K562 (cell line): ENCODE measurements around the gene KRIT1. TPM values are rescaled to one million over a fixed set of nuclear protein-coding genes. Genes with fewer than 3 reads are reported as not detected.

ENCODE experiments used
- CHD2 ChIP-seq: IDR thresholded peaks from 2 replicates; pipeline ENCODE4 v1.6.1; 2011; ENCODE audit warnings: low read depth, low read length
- ELK3 ChIP-seq: fragments of 450-650 bp; formaldehyde crosslinking; IDR thresholded peaks from 2 replicates; pipeline ENCODE4 v1.4.0; 2020; ENCODE audit warnings: mild to moderate bottlenecking
- EP400 ChIP-seq: fragments of 450-650 bp; IDR thresholded peaks from 2 replicates; pipeline ENCODE4 v1.6.1; 2017; ENCODE audit warnings: antibody characterized with exemption, mild to moderate bottlenecking, moderate library complexity
- ETV1 ChIP-seq: fragments of 450-650 bp; conservative IDR thresholded peaks from 2 replicates; pipeline ENCODE4 v1.6.1; 2016; ENCODE audit warnings: missing genetic modification characterization, control low read depth, low read depth, missing compliant biosample characterization
- HDAC2 ChIP-seq: fragments of 450-650 bp; IDR thresholded peaks from 2 replicates; pipeline ENCODE4 v1.6.1; 2016; ENCODE audit warnings: mild to moderate bottlenecking
- HMG20A ChIP-seq: fragments of 450-650 bp; formaldehyde crosslinking; conservative IDR thresholded peaks from 2 replicates; pipeline ENCODE4 v1.4.0; 2020; ENCODE audit warnings: mild to moderate bottlenecking, mixed read lengths
- LARP7 ChIP-seq: fragments of 450-650 bp; IDR thresholded peaks from 2 replicates; pipeline ENCODE4 v1.6.1; 2016
- MBD1 ChIP-seq: fragments of 250-450 bp; sonication (Bioruptor Pico); IDR thresholded peaks from 2 replicates; pipeline ENCODE4 v1.8.0; 2022; ENCODE audit warnings: inconsistent platforms
- MBD2 ChIP-seq: sonication (generic); IDR thresholded peaks from 2 replicates; pipeline ENCODE4 v1.6.1; 2016; ENCODE audit warnings: low read depth, borderline replicate concordance
- MED1 ChIP-seq: sonication (generic); formaldehyde crosslinking; IDR thresholded peaks from 2 replicates; pipeline ENCODE4 v1.8.1; 2023; ENCODE audit warnings: missing genetic modification reagents, borderline replicate concordance
- NFRKB ChIP-seq: fragments of 450-650 bp; IDR thresholded peaks from 2 replicates; pipeline ENCODE4 v1.6.1; 2016; ENCODE audit warnings: low read depth
- NUFIP1 ChIP-seq: fragments of 450-650 bp; IDR thresholded peaks from 2 replicates; pipeline ENCODE4 v1.6.1; 2018; ENCODE audit not compliant: partially characterized antibody
- PHF20 ChIP-seq: fragments of 450-650 bp; IDR thresholded peaks from 2 replicates; pipeline ENCODE4 v1.6.1; 2018; ENCODE audit not compliant: partially characterized antibody
- PHF21A ChIP-seq: fragments of 450-650 bp; IDR thresholded peaks from 2 replicates; pipeline ENCODE4 v1.6.1; 2017; ENCODE audit warnings: low read depth, borderline replicate concordance
- RBM25 ChIP-seq: fragments of 200-400 bp; formaldehyde crosslinking; IDR thresholded peaks from 2 replicates; pipeline ENCODE4 v1.6.1; 2018; ENCODE audit warnings: low read length, low read depth, moderate library complexity; ENCODE audit not compliant: severe bottlenecking
- RNF2 ChIP-seq: sonication (generic); IDR thresholded peaks from 2 replicates; pipeline ENCODE4 v1.6.1; 2016
- SMAD3 ChIP-seq: fragments of 450-650 bp; formaldehyde crosslinking; conservative IDR thresholded peaks from 2 replicates; pipeline ENCODE4 v1.4.0; 2020; ENCODE audit warnings: mild to moderate bottlenecking
- SPI1 ChIP-seq: IDR thresholded peaks from 2 replicates; pipeline ENCODE4 v1.6.1; 2011; ENCODE audit warnings: low read depth, low read length, control low read depth, borderline replicate concordance
- SRSF3 ChIP-seq: fragments of 200-400 bp; formaldehyde crosslinking; IDR thresholded peaks from 2 replicates; pipeline ENCODE4 v1.6.1; 2016; ENCODE audit warnings: mild to moderate bottlenecking, low read length, moderate library complexity; ENCODE audit not compliant: insufficient read depth
- TAF15 ChIP-seq: fragments of 200-400 bp; formaldehyde crosslinking; IDR thresholded peaks from 2 replicates; pipeline ENCODE4 v1.6.1; 2017; ENCODE audit warnings: mild to moderate bottlenecking, low read depth, low read length, moderate library complexity
- TEAD1 ChIP-seq, 2 experiments: fragments of 450-650 bp in 1 of 2; sonication (generic) in 1 of 2; formaldehyde crosslinking; IDR thresholded peaks; 2 replicates each; pipeline versions ENCODE4 v1.4.0 to v1.8.0; 2020 to 2022; ENCODE audit warnings: mild to moderate bottlenecking in 2 of 2, missing genetic modification reagents in 1 of 2
- ZBTB8A ChIP-seq: fragments of 450-650 bp; IDR thresholded peaks from 2 replicates; pipeline ENCODE4 v1.6.1; 2018; ENCODE audit warnings: mild to moderate bottlenecking, moderate library complexity; ENCODE audit not compliant: partially characterized antibody
- ZFP36 ChIP-seq: fragments of 150-350 bp; IDR thresholded peaks from 2 replicates; pipeline ENCODE4 v1.6.1; 2018; ENCODE audit warnings: low read length, low read depth; ENCODE audit not compliant: partially characterized antibody
- ZNF140 ChIP-seq: fragments of 250-450 bp; sonication (Bioruptor Pico); IDR thresholded peaks from 2 replicates; pipeline ENCODE4 v1.8.0; 2021; ENCODE audit warnings: moderate library complexity, mild to moderate bottlenecking, inconsistent platforms
- polyA plus RNA-seq, 8 experiments: library from polyadenylated mRNA; depleted of rRNA in 4 of 8; stranded (reverse) in 5 of 8; unstranded in 3 of 8; fragments of >200 nt; fragmentation: Nextera tagmentation in 2 of 8; fragmentation: Illumina TruSeq in 1 of 8; extraction: Ambion mirVana in 2 of 8; extraction: Trizol in 1 of 8; gene quantifications; 2 replicates each; pipeline versions ENCODE4 v1.2.1 to v1.2.3, GENCODE V29; 2011 to 2014; ENCODE audit warnings: inconsistent platforms in 1 of 8, missing spikeins in 1 of 8
- total RNA-seq, 7 experiments: library from RNA; depleted of rRNA in 6 of 7; stranded (reverse); fragments of >200 nt in 6 of 7; fragmentation: Illumina TruSeq in 2 of 7; extraction: Trizol in 2 of 7; gene quantifications; 2 replicates each; pipeline versions ENCODE4 v1.2.1 to v1.2.3, GENCODE V29; 2011 to 2021; ENCODE audit warnings: low replicate concordance in 1 of 7
- TF ChIP-seq, protein P1 (sequence below): sonication (generic); formaldehyde crosslinking; IDR thresholded peaks from 2 replicates; pipeline ENCODE4 v1.8.0; 2022; ENCODE audit warnings: mild to moderate bottlenecking, missing genetic modification reagents
- TF ChIP-seq, protein P2 (sequence below): fragments of 450-650 bp; IDR thresholded peaks from 2 replicates; pipeline ENCODE4 v1.6.1; 2016; ENCODE audit warnings: antibody characterized with exemption

KRIT1 gene
- total and polyA plus RNA-seq, 9 of the 15 experiments (the other 6 are each of a cell fraction or from before 2014, with no cell fraction given) = 21.5 to 81.4 (median 55.9) TPM

DNA sequence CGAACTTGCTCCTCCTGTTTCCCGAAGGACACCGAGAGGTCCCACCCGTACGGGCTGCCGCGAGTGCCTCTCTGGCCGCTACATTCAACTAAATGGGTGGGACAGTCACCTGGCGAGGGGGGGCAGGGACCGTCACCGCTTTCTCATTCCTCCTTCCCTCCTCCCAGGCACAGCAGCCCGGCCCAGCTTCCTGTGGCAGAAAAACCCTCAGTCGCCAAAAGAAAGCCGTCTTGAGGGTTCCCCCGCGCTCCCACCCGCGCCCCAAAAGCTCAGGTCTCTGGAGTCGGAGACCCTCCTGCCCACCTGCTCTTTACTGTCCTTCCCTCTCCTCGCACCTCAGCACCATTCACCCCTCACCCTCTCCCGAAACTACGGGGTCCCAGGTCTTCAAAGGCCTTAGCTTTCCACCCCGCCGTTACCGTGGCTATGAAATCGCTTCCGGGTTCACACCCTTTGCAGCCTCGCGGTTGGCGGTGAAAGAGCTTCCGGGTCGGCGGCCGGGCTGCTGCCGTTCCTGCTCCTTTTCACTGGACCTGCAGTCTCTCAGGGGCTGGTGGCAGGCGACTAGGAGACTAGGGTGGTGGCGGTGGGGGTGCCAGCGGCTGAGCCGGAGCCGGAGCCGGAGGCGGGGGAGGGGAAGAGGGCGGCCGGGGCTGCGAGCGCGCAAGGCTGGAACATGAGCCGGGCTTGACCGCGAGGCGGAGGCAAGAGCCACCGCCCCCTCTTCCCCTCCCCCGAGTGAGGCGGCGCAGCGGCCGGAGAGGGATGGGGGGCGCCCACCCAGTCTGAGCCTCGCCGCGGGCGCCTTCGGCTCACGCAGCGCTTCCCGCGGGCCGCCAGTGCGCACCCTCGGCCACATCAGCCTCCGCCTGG, at the start of gene KRIT1, which contains the start of gene ANKIB1 (continued):
- TF ChIP-seq MED1 (CRISPR knock-in tag) (no peak), ZFP36 (no peak), MBD1 (CRISPR knock-in tag) (no peak), ETV1 (tag) (peak; percentile 42), LARP7 (peak; percentile 41; the same call in 1 of the 2 replicates), SMAD3 (CRISPR knock-in tag) (no peak), RBM25 (no peak), NFRKB (peak; percentile 88), HDAC2 (no peak; the same call in none of the 2 replicates), ELK3 (no peak), SPI1 (no peak), EP400 (peak; percentile 99), HMG20A (CRISPR knock-in tag) (no peak), PHF20 (peak; percentile 98), MBD2 (peak; percentile 66), TAF15 (no peak), TEAD1 (CRISPR knock-in tag; IDR thresholded peaks at IDR 0.05) (peak in 1 of 2 experiments; percentile 59; a peak in 1 of 4 replicates), PHF21A (no peak), ZNF140 (CRISPR knock-in tag) (no peak), NUFIP1 (peak; percentile 62), RNF2 (0 out of 2 replicates have a peak, but pooled peaks have one; percentile 19), CHD2 (peak; percentile 74), ZBTB8A (no peak), SRSF3 (peak; percentile 95; the same call in 1 of the 2 replicates)
- TF ChIP-seq, protein P1, sequence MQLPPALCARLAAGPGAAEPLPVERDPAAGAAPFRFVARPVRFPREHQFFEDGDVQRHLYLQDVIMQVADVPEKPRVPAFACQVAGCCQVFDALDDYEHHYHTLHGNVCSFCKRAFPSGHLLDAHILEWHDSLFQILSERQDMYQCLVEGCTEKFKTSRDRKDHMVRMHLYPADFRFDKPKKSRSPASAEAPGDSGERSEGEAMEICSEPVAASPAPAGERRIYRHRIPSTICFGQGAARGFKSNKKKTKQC = peak; percentile 58
- TF ChIP-seq, protein P2, sequence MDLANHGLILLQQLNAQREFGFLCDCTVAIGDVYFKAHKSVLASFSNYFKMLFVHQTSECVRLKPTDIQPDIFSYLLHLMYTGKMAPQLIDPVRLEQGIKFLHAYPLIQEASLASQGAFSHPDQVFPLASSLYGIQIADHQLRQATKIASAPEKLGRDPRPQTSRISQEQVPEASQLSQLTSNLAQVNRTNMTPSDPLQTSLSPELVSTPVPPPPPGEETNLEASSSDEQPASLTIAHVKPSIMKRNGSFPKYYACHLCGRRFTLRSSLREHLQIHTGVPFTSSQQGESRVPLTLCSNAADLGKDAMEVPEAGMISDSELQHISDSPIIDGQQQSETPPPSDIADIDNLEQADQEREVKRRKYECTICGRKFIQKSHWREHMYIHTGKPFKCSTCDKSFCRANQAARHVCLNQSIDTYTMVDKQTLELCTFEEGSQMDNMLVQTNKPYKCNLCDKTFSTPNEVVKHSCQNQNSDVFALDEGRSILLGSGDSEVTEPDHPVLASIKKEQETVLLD = 0 out of 2 replicates have a peak, but pooled peaks have one; percentile 45
